Measurements from ENCODE around the gene HIVEP3. TPM values are rescaled to one million over a fixed set of nuclear protein-coding genes. Genes with fewer than 3 reads are reported as not detected.

HIVEP3 gene
- total RNA-seq, 1 experiment from 2014 or later, result 2.8 TPM

- peaks cover 38% of the 10 kb centered on the region for H3K4me1 ChIP-seq
- no peak overlapping the region for H3K4me3 ChIP-seq
- no peak overlapping the region for H3K27ac ChIP-seq
- H3K9me3 ChIP-seq (replicated peaks), result no peaks in the 10 kb centered on the region
- no peaks in the 10 kb centered on the region for H3K27me3 ChIP-seq
- 0 out of 2 replicates have a peak, but pooled peaks cover 2% of the 10 kb centered on the region for H3K36me3 ChIP-seq
- no peak for DNase-seq
Measured at GRCh38 chr1:41494351-41495209, 424.1 kb downstream of the HIVEP3 start.

GRCh38 chr1:41493626-41494350, 424.9 kb downstream of the HIVEP3 start:
- Histone ChIP-seq H3K4me3 (no peak overlapping the region), H3K4me1 (peaks cover 35% of the 10 kb centered on the region), H3K27me3 (no peaks in the 10 kb centered on the region), H3K9me3 (replicated peaks) (no peaks in the 10 kb centered on the region), H3K36me3 (0 out of 2 replicates have a peak, but pooled peaks cover 2% of the 10 kb centered on the region), H3K27ac (no peak overlapping the region)
- DNase-seq, result no peak

- Histone ChIP-seq H3K27me3 (no peaks in the 10 kb centered on the region), H3K4me3 (no peak overlapping the region), H3K27ac (no peak overlapping the region), H3K36me3 (0 out of 2 replicates have a peak, but pooled peaks cover 2% of the 10 kb centered on the region), H3K4me1 (peaks cover 34% of the 10 kb centered on the region), H3K9me3 (replicated peaks) (no peaks in the 10 kb centered on the region)
- DNase-seq, result peak in 1 of 2 experiments; percentile 51
Measured at GRCh38 chr1:41493117-41493536, 425.6 kb downstream of the HIVEP3 start.

GRCh38 chr1:41492341-41492848, 426.3 kb downstream of the HIVEP3 start:
- Histone ChIP-seq H3K4me3 (no peak overlapping the region), H3K36me3 (0 out of 2 replicates have a peak, but pooled peaks cover 2% of the 10 kb centered on the region), H3K9me3 (replicated peaks) (no peaks in the 10 kb centered on the region), H3K27ac (no peak overlapping the region), H3K4me1 (peaks cover 35% of the 10 kb centered on the region), H3K27me3 (no peaks in the 10 kb centered on the region)
- peak; percentile 43 to 60 for DNase-seq

GRCh38 chr1:41490911-41491310, 427.8 kb downstream of the HIVEP3 start:
- Histone ChIP-seq H3K9me3 (replicated peaks) (no peaks in the 10 kb centered on the region), H3K27me3 (no peaks in the 10 kb centered on the region), H3K36me3 (0 out of 2 replicates have a peak, but pooled peaks cover 2% of the 10 kb centered on the region), H3K27ac (no peak overlapping the region), H3K4me1 (peaks cover 31% of the 10 kb centered on the region), H3K4me3 (no peak overlapping the region)
- DNase-seq, result no peak

- Histone ChIP-seq H3K27ac (no peak overlapping the region), H3K36me3 (0 out of 2 replicates have a peak, but pooled peaks cover 2% of the 10 kb centered on the region), H3K27me3 (no peaks in the 10 kb centered on the region), H3K4me1 (peaks cover 34% of the 10 kb centered on the region), H3K9me3 (replicated peaks) (no peaks in the 10 kb centered on the region), H3K4me3 (no peak overlapping the region)
- no peak for DNase-seq
Measured at GRCh38 chr1:41489561-41489960, 429.2 kb downstream of the HIVEP3 start.

- Histone ChIP-seq H3K4me3 (no peak overlapping the region; the same call in 1 of the 2 replicates), H3K27ac (peak overlapping the region; percentile 83; the same call in 1 of the 2 replicates), H3K36me3 (0 out of 2 replicates have a peak, but pooled peaks cover 2% of the 10 kb centered on the region), H3K27me3 (no peaks in the 10 kb centered on the region), H3K4me1 (peaks cover 43% of the 10 kb centered on the region), H3K9me3 (replicated peaks) (no peaks in the 10 kb centered on the region)
- peak; percentile 84 to 88 for DNase-seq
Measured at GRCh38 chr1:41488040-41488951, 430.4 kb downstream of the HIVEP3 start.

- H3K4me3 ChIP-seq, result peak overlapping the region; percentile 52
- peak overlapping the region; percentile 83 for H3K27ac ChIP-seq
- DNase-seq, result peak; percentile 69 to 80
Measured at GRCh38 chr1:41487126-41488039, 431.3 kb downstream of the HIVEP3 start.

GRCh38 chr1:41486371-41487125, 432.2 kb downstream of the HIVEP3 start:
- Histone ChIP-seq H3K9me3 (replicated peaks) (no peaks in the 10 kb centered on the region), H3K27me3 (no peaks in the 10 kb centered on the region), H3K27ac (peak overlapping the region; percentile 83), H3K4me3 (peak overlapping the region; percentile 52), H3K36me3 (no peaks in the 10 kb centered on the region), H3K4me1 (peaks cover 58% of the 10 kb centered on the region)
- DNase-seq, result peak; percentile 71 to 86

More at GRCh38 chr1:41487126-41488039, 431.3 kb downstream of the HIVEP3 start:
- Histone ChIP-seq H3K9me3 (replicated peaks) (no peaks in the 10 kb centered on the region), H3K4me1 (peaks cover 52% of the 10 kb centered on the region), H3K36me3 (no peaks in the 10 kb centered on the region), H3K27me3 (no peaks in the 10 kb centered on the region)

GRCh38 chr1:41486053-41486370, 432.7 kb downstream of the HIVEP3 start:
- Histone ChIP-seq H3K27ac (peak overlapping the region; percentile 83), H3K27me3 (no peaks in the 10 kb centered on the region), H3K36me3 (no peaks in the 10 kb centered on the region), H3K9me3 (replicated peaks) (no peaks in the 10 kb centered on the region), H3K4me3 (peak overlapping the region; percentile 52), H3K4me1 (peaks cover 58% of the 10 kb centered on the region)
- DNase-seq, result no peak

- H3K4me1 ChIP-seq, result peaks cover 58% of the 10 kb centered on the region
- peak; percentile 58 to 67 for DNase-seq
- no peak overlapping the region for H3K4me3 ChIP-seq
- peak overlapping the region; percentile 83 for H3K27ac ChIP-seq
- H3K27me3 ChIP-seq, result no peaks in the 10 kb centered on the region
- H3K9me3 ChIP-seq (replicated peaks), result no peaks in the 10 kb centered on the region
- no peaks in the 10 kb centered on the region for H3K36me3 ChIP-seq
Measured at GRCh38 chr1:41485605-41486004, 433.1 kb downstream of the HIVEP3 start.

GRCh38 chr1:41484402-41485241, 434.1 kb downstream of the HIVEP3 start, which contains the start of gene EDN2:
Gene EDN2 (minus strand): TSS chr1:41484683. CDS start chr1:41484601, 82 bp downstream.
- H3K4me3 ChIP-seq, result no peak within 1 kb of the TSS
- DNase-seq, result no peak
- no peaks in the 10 kb centered on the region for H3K36me3 ChIP-seq
- no peaks in the 10 kb centered on the region for H3K9me3 ChIP-seq (replicated peaks)
- H3K27ac ChIP-seq, result peak within 1 kb of the TSS; percentile 83; the same call in 1 of the 2 replicates
- H3K4me1 ChIP-seq, result peaks cover 58% of the 10 kb centered on the region
- no peaks in the 10 kb centered on the region for H3K27me3 ChIP-seq

All from SJCRH30 (cell line).